Type B pancreatic cell (in vitro differentiated cells): ENCODE measurements around the gene HSFX2. TPM values are rescaled to one million over a fixed set of nuclear protein-coding genes. Genes with fewer than 3 reads are reported as not detected.
"Not testable (repeated sequence)": the region's sequence is repeated elsewhere in the genome, so short reads cannot be mapped to it uniquely, and the experiment has no call there.

Experiments
- DNase-seq: peaks from one replicate; pipeline ENCODE4 v3.0.0; 2021; ENCODE audit warnings: mixed read lengths; ENCODE audit not compliant: unreplicated experiment; ENCODE audit errors: extremely low spot score
- H3K27ac Mint-ChIP-seq: 2 replicates; pipeline ENCODE4 v1.8.0; 2021; ENCODE audit warnings: mild to moderate bottlenecking, mixed read lengths
- H3K27me3 Mint-ChIP-seq: 2 replicates; pipeline ENCODE4 v1.8.0; 2021; ENCODE audit warnings: mixed read lengths
- H3K36me3 Mint-ChIP-seq: 2 replicates; pipeline ENCODE4 v1.8.0; 2021; ENCODE audit warnings: mixed read lengths
- H3K4me1 Mint-ChIP-seq: one replicate; pipeline ENCODE4 v1.8.0; 2021; ENCODE audit warnings: mixed read lengths; ENCODE audit not compliant: unreplicated experiment
- H3K4me3 Mint-ChIP-seq: 2 replicates; pipeline ENCODE4 v1.8.0; 2021; ENCODE audit warnings: mild to moderate bottlenecking, mixed read lengths
- H3K9me3 Mint-ChIP-seq: 2 replicates; pipeline ENCODE4 v1.8.0; 2021; ENCODE audit warnings: mixed read lengths
- CTCF ChIP-seq: fragments of 200-600 bp; sonication (generic); conservative IDR thresholded peaks from 2 replicates; pipeline ENCODE4 v1.5.0; 2021; ENCODE audit warnings: antibody characterized with exemption, mild to moderate bottlenecking
- long read RNA-seq: library from polyadenylated mRNA; unstranded; transcript quantifications from one replicate; pipeline ENCODE4 v2.0.0, GENCODE V29; 2020
- total RNA-seq: library from RNA; stranded (reverse); gene quantifications from 2 replicates; pipeline ENCODE4 v1.2.1, GENCODE V29; 2021; ENCODE audit warnings: low replicate concordance

Gene HSFX2
- not detected in 2 replicates for total RNA-seq
- long read RNA-seq: 0 reads

GRCh38 chrX:149595214-149595613 is at the start of gene HSFX2:
Gene HSFX2, minus strand, starts transcription at chrX:149595314. Its CDS starts 614 bp downstream, at chrX:149594700.
- H3K27me3 Mint-ChIP-seq, DNase-seq, H3K4me3 Mint-ChIP-seq, H3K4me1 Mint-ChIP-seq, H3K9me3 Mint-ChIP-seq, H3K27ac Mint-ChIP-seq, H3K36me3 Mint-ChIP-seq: not testable (repeated sequence)

GRCh38 chrX:149643496-149643895 is 48.4 kb upstream of the HSFX2 start:
- Mint-ChIP-seq H3K9me3 (no peaks in the 10 kb centered on the region), H3K4me1 (no peaks in the 10 kb centered on the region), H3K36me3 (no peaks in the 10 kb centered on the region), H3K27ac (no peak overlapping the region), H3K4me3 (no peak overlapping the region), H3K27me3 (peaks cover 3% of the 10 kb centered on the region)
- no peak for TF ChIP-seq CTCF
- DNase-seq: no peak

GRCh38 chrX:149641835-149642234 is 46.7 kb upstream of the HSFX2 start:
- Mint-ChIP-seq H3K27ac (no peak overlapping the region), H3K36me3 (no peaks in the 10 kb centered on the region), H3K27me3 (peaks cover 3% of the 10 kb centered on the region), H3K4me1 (no peaks in the 10 kb centered on the region), H3K4me3 (no peak overlapping the region), H3K9me3 (no peaks in the 10 kb centered on the region)
- DNase-seq: no peak
- TF ChIP-seq CTCF: no peak

- H3K9me3 Mint-ChIP-seq: peaks cover 4% of the 10 kb centered on the region
- no peak overlapping the region for H3K27ac Mint-ChIP-seq
- H3K4me3 Mint-ChIP-seq: no peak overlapping the region
- TF ChIP-seq CTCF: no peak
- no peaks in the 10 kb centered on the region for H3K36me3 Mint-ChIP-seq
- no peaks in the 10 kb centered on the region for H3K4me1 Mint-ChIP-seq
- H3K27me3 Mint-ChIP-seq: peaks cover 3% of the 10 kb centered on the region
- no peak for DNase-seq
Measured at GRCh38 chrX:149641432-149641831, 46.3 kb upstream of the HSFX2 start.

GRCh38 chrX:149639568-149639967 is 44.5 kb upstream of the HSFX2 start:
- Mint-ChIP-seq H3K27me3 (peaks cover 3% of the 10 kb centered on the region), H3K4me3 (no peak overlapping the region), H3K36me3 (no peaks in the 10 kb centered on the region), H3K27ac (no peak overlapping the region), H3K4me1 (no peaks in the 10 kb centered on the region), H3K9me3 (peaks cover 5% of the 10 kb centered on the region)
- no peak for TF ChIP-seq CTCF
- no peak for DNase-seq

- Mint-ChIP-seq H3K27me3 (peaks cover 3% of the 10 kb centered on the region), H3K36me3 (no peaks in the 10 kb centered on the region), H3K4me3 (no peak overlapping the region), H3K4me1 (no peaks in the 10 kb centered on the region), H3K27ac (no peak overlapping the region), H3K9me3 (peaks cover 5% of the 10 kb centered on the region)
- DNase-seq: no peak
- no peak for TF ChIP-seq CTCF
Measured at GRCh38 chrX:149638860-149639259, 43.7 kb upstream of the HSFX2 start.
